PC-3 (cell line): ENCODE measurements around the gene C13orf42. TPM values are rescaled to one million over a fixed set of nuclear protein-coding genes. Genes with fewer than 3 reads are reported as not detected.
A peak's percentile ranks its signal among the peaks of the same experiment; 100 is the strongest.
"Not testable (repeated sequence)": the region's sequence is repeated elsewhere in the genome, so short reads cannot be mapped to it uniquely, and the experiment has no call there.

Source experiments
- ATAC-seq: fragments of 200-7000 bp; cut with Tn5 transposase; 2 replicates; pipeline ENCODE4 v1.9.1; 2020; ENCODE audit warnings: mild to moderate bottlenecking, moderate library complexity
- BruUV-seq: library from RNA; stranded (reverse); fragments of 400-500 nt; replicated peaks from 2 replicates; lab custom pipeline; 2021; lab: Mats Ljungman, UMichigan
- CTCF ChIA-PET: fragments of 300-600 bp; sonication (Branson Sonifier 250); formaldehyde crosslinking; loops from one replicate; lab custom pipeline; 2022; ENCODE audit warnings: antibody characterized with exemption; lab: Charles Lee
- POLR2A ChIA-PET: fragments of 300-600 bp; sonication (Branson Sonifier 250); formaldehyde crosslinking; loops from one replicate; lab custom pipeline; 2022; ENCODE audit warnings: antibody characterized with exemption; ENCODE audit not compliant: unreplicated experiment; lab: Charles Lee
- DNase-seq: peaks from one replicate; pipeline ENCODE4 v3.0.0-alpha.2; 2015
- H2AFZ ChIP-seq: fragments of 300-600 bp; sonication (generic); 2 replicates; pipeline ENCODE4 v1.6.0; 2016; ENCODE audit warnings: antibody characterized with exemption, low read length
- H3F3A ChIP-seq: fragments of 300-600 bp; sonication (generic); one replicate; pipeline ENCODE4 v1.6.0; 2017; ENCODE audit warnings: antibody characterized with exemption, low read length, control low read depth, mild to moderate bottlenecking; ENCODE audit not compliant: unreplicated experiment
- H3K27ac ChIP-seq: fragments of 300-600 bp; sonication (generic); 2 replicates; pipeline ENCODE4 v1.5.1; 2016; ENCODE audit warnings: mild to moderate bottlenecking, low read length
- H3K27me3 ChIP-seq: fragments of 300-600 bp; sonication (generic); 2 replicates; pipeline ENCODE4 v1.6.1; 2016; ENCODE audit warnings: low read length, mixed read lengths
- H3K36me3 ChIP-seq: fragments of 300-600 bp; sonication (generic); 2 replicates; pipeline ENCODE4 v1.6.1; 2016; ENCODE audit warnings: low read depth, mixed run types, low read length, mixed read lengths
- H3K4me1 ChIP-seq: fragments of 300-600 bp; sonication (generic); 2 replicates; pipeline ENCODE4 v1.5.1; 2016; ENCODE audit warnings: low read length; ENCODE audit not compliant: insufficient read depth
- H3K4me2 ChIP-seq: fragments of 300-600 bp; sonication (generic); 2 replicates; pipeline ENCODE4 v1.6.0; 2016; ENCODE audit warnings: low read length
- H3K4me3 ChIP-seq: fragments of 300-600 bp; sonication (generic); 2 replicates; pipeline ENCODE4 v1.5.1; 2016; ENCODE audit warnings: mild to moderate bottlenecking, low read length, mixed read lengths
- H3K79me2 ChIP-seq: fragments of 300-600 bp; sonication (generic); 2 replicates; pipeline ENCODE4 v1.6.1; 2017; ENCODE audit warnings: low read length, mixed read lengths
- H3K9ac ChIP-seq: fragments of 300-600 bp; sonication (generic); 2 replicates; pipeline ENCODE4 v1.6.0; 2016; ENCODE audit warnings: mild to moderate bottlenecking, low read length
- H3K9me2 ChIP-seq: fragments of 300-600 bp; sonication (generic); replicated peaks from 2 replicates; pipeline ENCODE4 v1.6.1; 2016; ENCODE audit warnings: mixed run types, low read length, mixed read lengths
- H3K9me3 ChIP-seq: fragments of 300-600 bp; sonication (generic); 2 replicates; pipeline ENCODE4 v1.6.1; 2016; ENCODE audit warnings: low read length, mixed read lengths
- H4K20me1 ChIP-seq: fragments of 300-600 bp; sonication (generic); 2 replicates; pipeline ENCODE4 v1.6.1; 2016; ENCODE audit warnings: low read length, mixed read lengths
- EZH2 ChIP-seq: fragments of 300-600 bp; sonication (generic); IDR thresholded peaks from one replicate; pipeline ENCODE4 v1.6.1; 2017; ENCODE audit warnings: antibody characterized with exemption, mild to moderate bottlenecking, low read length; ENCODE audit not compliant: unreplicated experiment
- EZH2phosphoT487 ChIP-seq: fragments of 300-600 bp; sonication (generic); IDR thresholded peaks from 2 replicates; pipeline ENCODE4 v1.6.1; 2018; ENCODE audit warnings: mild to moderate bottlenecking, antibody characterized with exemption, low read length, borderline replicate concordance
- intact Hi-C: fragments of 100-400 bp; cut with micrococcal nuclease; formaldehyde crosslinking; loops from 2 replicates; pipeline ENCODE4 v1.9.0; 2023
- total RNA-seq: library from RNA; depleted of rRNA; stranded (reverse); fragments of >200 nt; gene quantifications from 2 replicates; pipeline ENCODE4 v1.2.3, GENCODE V29; 2014
- TF ChIP-seq, protein P1 (sequence below): fragments of 300-600 bp; sonication (generic); conservative IDR thresholded peaks from 2 replicates; pipeline ENCODE4 v1.5.1; 2017; ENCODE audit warnings: antibody characterized with exemption, low read depth, mild to moderate bottlenecking, low read length

The C13orf42 gene
- total RNA-seq, 1 experiment from 2014 or later, result not detected

DNA sequence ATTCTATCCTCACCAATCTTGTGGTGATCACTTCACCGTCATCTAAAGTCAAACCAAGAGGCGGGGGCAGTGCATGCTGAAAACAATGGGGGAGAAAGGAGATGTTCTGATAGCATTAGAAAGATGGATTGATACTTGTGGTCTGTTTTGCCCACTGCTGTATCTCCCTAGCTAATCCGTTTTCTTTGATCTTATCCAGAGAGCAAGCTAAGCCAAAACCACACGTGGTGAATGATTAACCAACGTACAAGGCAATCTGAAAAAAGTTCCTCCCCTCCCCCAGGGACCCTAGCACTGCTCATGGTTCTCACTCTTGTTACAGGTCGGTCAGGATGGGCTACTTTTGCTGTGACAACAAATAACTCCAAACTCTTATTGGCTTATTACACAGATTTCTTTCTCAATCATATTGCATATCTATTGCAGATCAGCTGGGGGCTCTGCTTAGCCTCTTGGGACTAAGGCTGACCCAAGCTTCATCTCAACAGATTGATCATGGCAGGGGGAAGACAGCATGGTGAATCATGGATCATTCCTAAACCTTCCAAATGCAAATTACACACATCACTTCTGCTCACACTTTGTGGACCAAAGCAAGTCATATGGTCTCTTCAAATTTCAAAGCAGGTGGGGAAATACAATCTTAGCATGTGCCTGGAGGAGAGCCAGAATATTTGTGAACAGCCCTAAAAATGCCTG lies 11.9 kb upstream of the C13orf42 start:
- intact Hi-C loops, result no loop called here
- Histone ChIP-seq H3K27ac (no peak overlapping the region), H3K9ac (no peak overlapping the region), H3F3A (no peaks in the 10 kb centered on the region), H4K20me1 (no peaks in the 10 kb centered on the region), H3K9me3 (no peaks in the 10 kb centered on the region), H3K4me2 (no peak overlapping the region), H3K9me2 (no peaks in the 10 kb centered on the region), H3K4me3 (no peak overlapping the region), H3K4me1 (no peaks in the 10 kb centered on the region), H2AFZ (no peak overlapping the region), H3K27me3 (no peaks in the 10 kb centered on the region), H3K79me2 (no peaks in the 10 kb centered on the region), H3K36me3 (no peaks in the 10 kb centered on the region; the same call in 1 of the 2 replicates)
- DNase-seq (no peak), ATAC-seq (no peak)
- TF ChIP-seq EZH2 (no peak), EZH2phosphoT487 (no peak)
- TF ChIP-seq, protein P1, sequence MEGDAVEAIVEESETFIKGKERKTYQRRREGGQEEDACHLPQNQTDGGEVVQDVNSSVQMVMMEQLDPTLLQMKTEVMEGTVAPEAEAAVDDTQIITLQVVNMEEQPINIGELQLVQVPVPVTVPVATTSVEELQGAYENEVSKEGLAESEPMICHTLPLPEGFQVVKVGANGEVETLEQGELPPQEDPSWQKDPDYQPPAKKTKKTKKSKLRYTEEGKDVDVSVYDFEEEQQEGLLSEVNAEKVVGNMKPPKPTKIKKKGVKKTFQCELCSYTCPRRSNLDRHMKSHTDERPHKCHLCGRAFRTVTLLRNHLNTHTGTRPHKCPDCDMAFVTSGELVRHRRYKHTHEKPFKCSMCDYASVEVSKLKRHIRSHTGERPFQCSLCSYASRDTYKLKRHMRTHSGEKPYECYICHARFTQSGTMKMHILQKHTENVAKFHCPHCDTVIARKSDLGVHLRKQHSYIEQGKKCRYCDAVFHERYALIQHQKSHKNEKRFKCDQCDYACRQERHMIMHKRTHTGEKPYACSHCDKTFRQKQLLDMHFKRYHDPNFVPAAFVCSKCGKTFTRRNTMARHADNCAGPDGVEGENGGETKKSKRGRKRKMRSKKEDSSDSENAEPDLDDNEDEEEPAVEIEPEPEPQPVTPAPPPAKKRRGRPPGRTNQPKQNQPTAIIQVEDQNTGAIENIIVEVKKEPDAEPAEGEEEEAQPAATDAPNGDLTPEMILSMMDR, result no peak
- ChIA-PET POLR2A (no interaction called here), CTCF (interaction anchor here (1.2 kb wide), 1 partner anchor 164 kb away, joined by 4 read pairs; no protein-coding TSS in a partner anchor)
- no TSS peak for BruUV-seq

DNA sequence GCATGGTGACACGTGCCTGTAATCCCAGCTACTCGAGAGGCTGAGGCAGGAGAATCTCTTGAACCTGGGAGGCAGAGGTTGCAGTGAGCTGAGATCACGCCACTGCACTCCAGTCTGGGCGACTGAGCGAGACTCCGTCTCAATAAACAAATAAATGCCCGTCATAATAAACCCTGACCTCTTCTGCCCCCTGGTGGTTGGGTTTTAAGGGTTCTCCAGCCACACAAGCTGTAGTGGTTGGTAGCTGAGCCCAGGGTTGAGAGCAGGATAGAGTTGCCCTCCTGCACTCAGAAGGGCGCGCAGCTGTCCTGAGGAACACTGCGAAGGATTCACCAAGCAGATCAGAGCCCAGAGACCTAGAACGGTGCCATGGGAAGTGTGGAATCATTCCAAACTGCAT lies 9.8 kb upstream of the C13orf42 start:
- POLR2A ChIA-PET, ATAC-seq, H2AFZ ChIP-seq, H3K4me1 ChIP-seq, H3F3A ChIP-seq, H3K36me3 ChIP-seq, H3K27me3 ChIP-seq, H4K20me1 ChIP-seq, H3K27ac ChIP-seq, H3K79me2 ChIP-seq, BruUV-seq, H3K9ac ChIP-seq, intact Hi-C loops, H3K9me2 ChIP-seq, H3K9me3 ChIP-seq, H3K4me3 ChIP-seq, H3K4me2 ChIP-seq: not testable (repeated sequence)
- CTCF ChIA-PET, result interaction anchor here (0.6 kb wide), 2 partner anchors 31 to 1049 kb away, joined by 3 to 4 read pairs; no protein-coding TSS in a partner anchor
- TF ChIP-seq, protein P1, result peak; percentile 52
- peak; percentile 53 for DNase-seq

DNA sequence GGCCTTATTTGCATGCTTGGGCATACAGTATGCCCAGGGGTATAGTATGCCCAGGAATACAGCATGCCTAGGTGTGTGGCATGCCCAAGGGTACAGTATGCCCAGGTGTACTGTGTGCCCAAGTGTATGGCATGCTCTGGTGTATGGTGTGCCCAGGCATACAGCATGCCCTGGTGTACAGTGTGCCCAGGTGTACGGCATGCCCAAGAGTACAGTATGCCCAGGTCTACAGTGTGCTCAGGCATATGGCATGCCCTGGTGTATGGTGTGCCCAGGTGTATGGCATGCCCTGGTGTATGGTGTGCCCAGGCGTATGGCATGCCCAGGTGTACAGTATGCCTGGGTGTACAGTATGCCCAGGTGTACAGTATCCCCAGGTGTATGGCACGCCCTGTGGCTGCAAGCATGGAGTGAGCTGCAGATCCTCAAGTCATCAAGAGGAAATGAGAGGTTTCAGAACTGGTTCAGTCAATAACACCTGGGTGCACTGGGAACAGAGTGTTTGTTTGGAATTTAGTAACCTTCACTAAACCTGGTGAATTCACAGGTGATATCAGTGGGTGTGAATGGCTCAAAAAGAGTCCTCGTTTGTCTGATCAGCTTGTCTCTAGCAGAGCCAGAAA lies 7.8 kb upstream of the C13orf42 start:
- no peaks in the 10 kb centered on the region for H3K9me3 ChIP-seq
- no peak overlapping the region for H2AFZ ChIP-seq
- H3K27me3 ChIP-seq, result no peaks in the 10 kb centered on the region
- ATAC-seq (no peak), DNase-seq (no peak)
- H4K20me1 ChIP-seq, result no peaks in the 10 kb centered on the region
- no peak overlapping the region for H3K4me2 ChIP-seq
- TF ChIP-seq, protein P1, result no peak
- no peak for TF ChIP-seq EZH2phosphoT487
- TF ChIP-seq EZH2, result no peak
- H3K27ac ChIP-seq, result no peak overlapping the region
- CTCF ChIA-PET, result no interaction called here
- no peaks in the 10 kb centered on the region for H3K9me2 ChIP-seq
- no TSS peak for BruUV-seq
- no peaks in the 10 kb centered on the region for H3K4me1 ChIP-seq
- H3K4me3 ChIP-seq, result no peak overlapping the region
- POLR2A ChIA-PET, result no interaction called here
- intact Hi-C loops, result no loop called here
- H3F3A ChIP-seq, result no peaks in the 10 kb centered on the region
- no peaks in the 10 kb centered on the region for H3K36me3 ChIP-seq
- no peaks in the 10 kb centered on the region for H3K79me2 ChIP-seq
- no peak overlapping the region for H3K9ac ChIP-seq
